Bronchial epithelial cell (primary cell): Measurements from ENCODE around the gene MRPL44. TPM values are rescaled to one million over a fixed set of nuclear protein-coding genes. Genes with fewer than 3 reads are reported as not detected.

Experiments
- DNase-seq: peaks from one replicate; pipeline ENCODE4 v3.0.0-alpha.2; 2010; ENCODE audit warnings: low read depth
- FAIRE-seq: peaks from 2 replicates; lab custom pipeline; 2011; peaks lifted over from hg19 to GRCh38; lab: Jason Lieb, UNC
- H3K27me3 ChIP-seq: 2 replicates; pipeline ENCODE4 v1.5.1; 2011; ENCODE audit warnings: low read length; ENCODE audit not compliant: control insufficient read depth, insufficient read depth
- H3K36me3 ChIP-seq: 2 replicates; pipeline ENCODE4 v1.5.1; 2011; ENCODE audit warnings: low read length; ENCODE audit not compliant: control insufficient read depth, insufficient read depth
- H3K4me3 ChIP-seq: 2 replicates; pipeline ENCODE4 v1.5.1; 2011; ENCODE audit warnings: mild to moderate bottlenecking, low read depth, low read length, control low read depth
- CTCF ChIP-seq: IDR thresholded peaks from 2 replicates; pipeline ENCODE4 v1.5.1; 2011; ENCODE audit warnings: mild to moderate bottlenecking, moderate library complexity, low read length, control low read depth, inconsistent platforms; ENCODE audit not compliant: insufficient read depth, severe bottlenecking
- total RNA-seq: library from RNA; depleted of rRNA; stranded (reverse); fragments of >200 nt; gene quantifications from 2 replicates; pipeline ENCODE4 v1.2.1, GENCODE V29; 2014

MRPL44 gene
- total RNA-seq, 1 donor from 2014 or later, result 32.9 TPM

GRCh38 chr2:223916181-223916920 is 40.9 kb upstream of the MRPL44 start:
- FAIRE-seq, result no peak

GRCh38 chr2:223918671-223919134 is 38.6 kb upstream of the MRPL44 start:
- Histone ChIP-seq H3K27me3 (no peaks in the 10 kb centered on the region), H3K4me3 (no peak overlapping the region), H3K36me3 (peaks cover 1% of the 10 kb centered on the region)
- DNase-seq (no peak), FAIRE-seq (no peak)
- TF ChIP-seq CTCF, result no peak

More at GRCh38 chr2:223916181-223916920, 40.9 kb upstream of the MRPL44 start:
- H3K36me3 ChIP-seq, result peaks cover 7% of the 10 kb centered on the region
- TF ChIP-seq CTCF, result no peak
- H3K27me3 ChIP-seq, result no peaks in the 10 kb centered on the region
- H3K4me3 ChIP-seq, result no peak overlapping the region
- DNase-seq, result no peak

GRCh38 chr2:223920109-223920508 is 37.2 kb upstream of the MRPL44 start:
- H3K27me3 ChIP-seq, result no peaks in the 10 kb centered on the region
- peaks cover 1% of the 10 kb centered on the region for H3K36me3 ChIP-seq
- no peak for TF ChIP-seq CTCF
- DNase-seq, result no peak
- no peak overlapping the region for H3K4me3 ChIP-seq
- no peak for FAIRE-seq

GRCh38 chr2:223921204-223921603 is 36.1 kb upstream of the MRPL44 start:
- DNase-seq (no peak), FAIRE-seq (no peak)
- no peaks in the 10 kb centered on the region for H3K27me3 ChIP-seq
- no peak for TF ChIP-seq CTCF
- no peaks in the 10 kb centered on the region for H3K36me3 ChIP-seq
- no peak overlapping the region for H3K4me3 ChIP-seq

- DNase-seq (no peak), FAIRE-seq (no peak)
- Histone ChIP-seq H3K27me3 (no peaks in the 10 kb centered on the region), H3K4me3 (no peak overlapping the region), H3K36me3 (no peaks in the 10 kb centered on the region)
- no peak for TF ChIP-seq CTCF
These were observed 35.0 kb upstream of the MRPL44 start for GRCh38 chr2:223922308-223922707.
